Skin epidermis (tissue), 12 donors: Measurements from ENCODE around the gene TMEM139.

Source experiments
- H3K27ac ChIP-seq, 21 experiments: fragments of 200-600 bp; sonication (generic) in 11 of 21; one replicate each; pipeline ENCODE4 v1.5.0; 2020; ENCODE audit warnings: mild to moderate bottlenecking in 3 of 21, inconsistent platforms in 2 of 21, moderate library complexity in 2 of 21
- H3K4me3 ChIP-seq, 7 experiments: fragments of 200-600 bp; sonication (generic) in 2 of 7; one replicate each; pipeline ENCODE4 v1.5.0; 2020; ENCODE audit warnings: inconsistent platforms in 2 of 7, mild to moderate bottlenecking in 2 of 7, moderate library complexity in 1 of 7

TMEM139 gene

GRCh38 chr7:143316492-143316891, 31.7 kb downstream of the TMEM139 start:
- no peak overlapping the region for H3K27ac ChIP-seq
- no peak overlapping the region for H3K4me3 ChIP-seq

GRCh38 chr7:143318661-143319060, 33.9 kb downstream of the TMEM139 start:
- H3K4me3 ChIP-seq: no peak overlapping the region

GRCh38 chr7:143320620-143321019, 35.9 kb downstream of the TMEM139 start:
- no peak overlapping the region for H3K27ac ChIP-seq
- no peak overlapping the region for H3K4me3 ChIP-seq

More at GRCh38 chr7:143318661-143319060, 33.9 kb downstream of the TMEM139 start:
- H3K27ac ChIP-seq: peak overlapping the region in 9 of 21 experiments; percentile 17 to 55 (median 31)

GRCh38 chr7:143321242-143321641, 36.5 kb downstream of the TMEM139 start:
- H3K27ac ChIP-seq: no peak overlapping the region
- no peak overlapping the region for H3K4me3 ChIP-seq

GRCh38 chr7:143321734-143322133, 37.0 kb downstream of the TMEM139 start:
- Histone ChIP-seq H3K27ac (no peak overlapping the region), H3K4me3 (no peak overlapping the region)

GRCh38 chr7:143322760-143323633, 38.2 kb downstream of the TMEM139 start:
- Histone ChIP-seq H3K27ac (peak overlapping the region in 1 of 21 experiments; percentile 38), H3K4me3 (no peak overlapping the region)

- no peak overlapping the region for H3K27ac ChIP-seq
- H3K4me3 ChIP-seq: no peak overlapping the region
Measured at GRCh38 chr7:143323653-143324052, 38.9 kb downstream of the TMEM139 start.

- Histone ChIP-seq H3K4me3 (no peak overlapping the region), H3K27ac (peak overlapping the region in 2 of 21 experiments; percentile 7 to 49)
Measured at GRCh38 chr7:143325240-143325639, 40.5 kb downstream of the TMEM139 start.

- Histone ChIP-seq H3K4me3 (no peak overlapping the region), H3K27ac (no peak overlapping the region)
Measured at GRCh38 chr7:143327903-143328302, 43.1 kb downstream of the TMEM139 start.

- Histone ChIP-seq H3K4me3 (no peak overlapping the region), H3K27ac (no peak overlapping the region)
Measured at GRCh38 chr7:143329471-143330170, 44.9 kb downstream of the TMEM139 start.

GRCh38 chr7:143331179-143331801, 46.5 kb downstream of the TMEM139 start:
- H3K27ac ChIP-seq: peak overlapping the region in 1 of 21 experiments; percentile 36
- H3K4me3 ChIP-seq: no peak overlapping the region

- Histone ChIP-seq H3K27ac (no peak overlapping the region), H3K4me3 (no peak overlapping the region)
Measured at GRCh38 chr7:143334244-143334643, 49.5 kb downstream of the TMEM139 start.

GRCh38 chr7:143337216-143337615, 52.5 kb downstream of the TMEM139 start:
- Histone ChIP-seq H3K4me3 (no peak overlapping the region), H3K27ac (no peak overlapping the region)
